Neutrophil (primary cell): Measurements from ENCODE around the gene ANGEL1.

Experiments used
- H3K27ac ChIP-seq: fragments of 200-600 bp; sonication (generic); 2 replicates; pipeline ENCODE4 v1.5.1; 2016; ENCODE audit warnings: mild to moderate bottlenecking, moderate library complexity
- H3K27me3 ChIP-seq: fragments of 200-600 bp; sonication (generic); 2 replicates; pipeline ENCODE4 v1.6.0; 2016; ENCODE audit warnings: mild to moderate bottlenecking
- H3K36me3 ChIP-seq: fragments of 200-600 bp; sonication (generic); 2 replicates; pipeline ENCODE4 v1.5.1; 2017
- H3K4me1 ChIP-seq, 2 experiments: fragments of 200-600 bp in 1 of 2; sonication (generic) in 1 of 2; 1 replicate in 1 of 2; 2 replicates in 1 of 2; pipeline versions ENCODE4 v1.5.1 to v1.6.1; 2013 to 2016; ENCODE audit warnings: low read depth in 1 of 2, low read length in 1 of 2, mild to moderate bottlenecking in 1 of 2, moderate library complexity in 1 of 2; ENCODE audit not compliant: control insufficient read depth in 1 of 2, insufficient read depth in 1 of 2
- H3K4me3 ChIP-seq, 2 experiments: fragments of 200-600 bp in 1 of 2; sonication (generic) in 1 of 2; 1 replicate in 1 of 2; 2 replicates in 1 of 2; pipeline ENCODE4 v1.5.1; 2013 to 2016; ENCODE audit warnings: low read depth in 1 of 2, low read length in 1 of 2, mild to moderate bottlenecking in 1 of 2, moderate library complexity in 1 of 2
- H3K9me3 ChIP-seq: fragments of 200-600 bp; sonication (generic); 2 replicates; pipeline ENCODE4 v1.5.1; 2016
- CTCF ChIP-seq: fragments of 200-600 bp; sonication (generic); IDR thresholded peaks from 2 replicates; pipeline ENCODE4 v1.5.1; 2016; ENCODE audit warnings: antibody characterized with exemption

Gene ANGEL1

GRCh38 chr14:76808990-76809389 lies 3.7 kb downstream of the ANGEL1 start:
- TF ChIP-seq CTCF = no peak
- H3K4me3 ChIP-seq = no peak overlapping the region
- H3K36me3 ChIP-seq = peaks cover 22% of the 10 kb centered on the region
- no peaks in the 10 kb centered on the region for H3K27me3 ChIP-seq
- no peak overlapping the region for H3K27ac ChIP-seq
- peaks cover 23 to 28% of the 10 kb centered on the region in 2 experiments for H3K4me1 ChIP-seq
- H3K9me3 ChIP-seq = no peaks in the 10 kb centered on the region

- Histone ChIP-seq H3K36me3 (peaks cover 23% of the 10 kb centered on the region), H3K4me1 (peaks cover 22 to 24% of the 10 kb centered on the region in 2 experiments), H3K27ac (no peak overlapping the region), H3K4me3 (no peak overlapping the region), H3K27me3 (no peaks in the 10 kb centered on the region), H3K9me3 (no peaks in the 10 kb centered on the region)
- TF ChIP-seq CTCF = no peak
Measured at GRCh38 chr14:76808011-76808410, 4.7 kb downstream of the ANGEL1 start.

- Histone ChIP-seq H3K4me1 (peaks cover 9 to 10% of the 10 kb centered on the region in 2 experiments), H3K36me3 (peaks cover 23% of the 10 kb centered on the region), H3K9me3 (no peaks in the 10 kb centered on the region), H3K27me3 (no peaks in the 10 kb centered on the region), H3K4me3 (no peak overlapping the region), H3K27ac (no peak overlapping the region)
- no peak for TF ChIP-seq CTCF
Measured at GRCh38 chr14:76806446-76806845, 6.2 kb downstream of the ANGEL1 start.

GRCh38 chr14:76793956-76794355 lies 18.7 kb downstream of the ANGEL1 start:
- Histone ChIP-seq H3K27me3 (no peaks in the 10 kb centered on the region), H3K4me3 (no peak overlapping the region), H3K4me1 (no peaks in the 10 kb centered on the region), H3K36me3 (peaks cover 35% of the 10 kb centered on the region), H3K9me3 (no peaks in the 10 kb centered on the region), H3K27ac (no peak overlapping the region)
- no peak for TF ChIP-seq CTCF

GRCh38 chr14:76793324-76793723 lies 19.4 kb downstream of the ANGEL1 start:
- Histone ChIP-seq H3K4me3 (no peak overlapping the region), H3K27ac (no peak overlapping the region), H3K4me1 (no peaks in the 10 kb centered on the region), H3K36me3 (peaks cover 41% of the 10 kb centered on the region), H3K9me3 (no peaks in the 10 kb centered on the region), H3K27me3 (no peaks in the 10 kb centered on the region)
- no peak for TF ChIP-seq CTCF

GRCh38 chr14:76792422-76792821 lies 20.3 kb downstream of the ANGEL1 start:
- no peaks in the 10 kb centered on the region for H3K27me3 ChIP-seq
- no peak overlapping the region for H3K27ac ChIP-seq
- no peaks in the 10 kb centered on the region for H3K4me1 ChIP-seq
- no peak overlapping the region for H3K4me3 ChIP-seq
- no peak for TF ChIP-seq CTCF
- H3K9me3 ChIP-seq = no peaks in the 10 kb centered on the region
- H3K36me3 ChIP-seq = peaks cover 45% of the 10 kb centered on the region
